ENCODE measurements around the gene EEIG2. TPM values are rescaled to one million over a fixed set of nuclear protein-coding genes. Genes with fewer than 3 reads are reported as not detected.
"Not testable (repeated sequence)": the region's sequence is repeated elsewhere in the genome, so short reads cannot be mapped to it uniquely, and the experiment has no call there.

EEIG2 gene
- total RNA-seq, 1 experiment from 2014 or later, result 14.2 TPM

DNA sequence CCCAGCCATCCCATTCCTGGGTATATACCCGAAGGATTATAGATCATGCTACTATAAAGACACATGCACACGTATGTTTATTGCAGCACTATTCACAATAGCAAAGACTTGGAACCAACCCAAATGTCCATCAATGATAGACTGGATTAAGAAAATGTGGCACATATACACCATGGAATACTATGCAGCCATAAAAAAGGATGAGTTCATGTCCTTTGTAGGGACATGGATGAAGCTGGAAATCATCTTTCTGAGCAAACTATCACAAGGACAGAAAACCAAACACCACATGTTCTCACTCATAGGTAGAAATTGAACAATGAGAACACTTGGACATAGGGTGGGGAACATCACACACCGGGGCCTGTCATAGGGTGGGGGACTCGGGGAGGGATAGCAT is 12.4 kb upstream of the EEIG2 start:
- not testable (repeated sequence) for DNase-seq (ENCODE audit: low read depth)

DNA sequence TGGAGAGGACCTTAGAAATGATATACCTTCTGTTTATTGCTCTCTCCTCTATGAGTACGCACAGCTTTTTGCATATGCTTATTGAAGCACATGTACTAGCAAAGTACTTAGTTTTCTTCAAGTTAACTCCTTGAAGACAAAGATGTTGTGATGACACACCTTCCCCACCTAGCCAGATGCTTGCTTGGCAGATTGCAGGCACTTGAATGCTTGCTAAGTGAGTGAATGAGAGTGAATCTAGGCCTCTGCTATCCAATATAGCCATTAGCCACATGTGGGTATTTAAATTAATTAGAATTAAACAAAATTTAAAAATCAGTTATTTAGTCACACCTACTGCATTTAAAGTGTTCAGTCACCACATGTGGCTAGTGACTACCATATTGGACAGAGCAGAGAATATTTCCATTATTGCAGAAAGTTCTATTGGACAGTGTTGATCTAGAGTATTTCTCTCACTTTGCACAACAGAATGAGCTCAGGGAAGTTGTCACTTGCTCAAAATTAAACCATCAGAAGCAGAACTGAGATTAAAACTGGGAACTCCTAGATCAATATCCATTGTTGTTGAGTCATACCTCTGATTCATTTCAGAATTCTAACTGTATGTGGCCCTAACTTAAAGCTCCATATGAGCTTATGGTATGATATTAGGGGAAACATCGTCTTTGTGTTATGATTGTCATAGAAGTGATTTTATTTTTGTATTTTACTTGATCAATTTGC is 8.6 kb upstream of the EEIG2 start:
- no peak for DNase-seq (ENCODE audit: low read depth)

GRCh38 chr1:108553905-108554304 is 6.0 kb upstream of the EEIG2 start:
- DNase-seq (ENCODE audit: low read depth), result no peak

- no peak for DNase-seq (ENCODE audit: low read depth)
Observed at GRCh38 chr1:108554682-108555427, 5.0 kb upstream of the EEIG2 start.

GRCh38 chr1:108556066-108556465 is 3.8 kb upstream of the EEIG2 start:
- no peak for DNase-seq (ENCODE audit: low read depth)

- DNase-seq (ENCODE audit: low read depth), result no peak
Observed at GRCh38 chr1:108556499-108556898, 3.4 kb upstream of the EEIG2 start.

DNA sequence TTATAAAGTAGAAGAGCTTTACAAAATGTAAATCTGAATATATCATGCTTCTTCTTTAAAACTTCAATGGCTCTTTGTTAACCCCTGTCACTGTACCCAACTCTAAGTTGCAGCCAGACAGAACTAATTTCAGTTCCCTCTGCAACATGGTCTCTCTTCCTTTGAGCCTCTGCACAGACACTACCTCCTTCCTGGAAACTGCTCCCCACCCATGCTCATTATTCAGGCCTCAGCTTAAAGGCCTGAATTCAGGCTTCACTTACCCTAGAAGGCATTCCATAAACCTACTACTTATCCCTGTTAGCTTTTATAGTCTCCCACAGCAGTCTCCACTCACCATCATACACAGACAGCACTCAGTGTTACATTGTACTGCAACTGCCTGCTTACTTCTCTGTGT is 2.6 kb upstream of the EEIG2 start:
- no peak for DNase-seq (ENCODE audit: low read depth)

DNA sequence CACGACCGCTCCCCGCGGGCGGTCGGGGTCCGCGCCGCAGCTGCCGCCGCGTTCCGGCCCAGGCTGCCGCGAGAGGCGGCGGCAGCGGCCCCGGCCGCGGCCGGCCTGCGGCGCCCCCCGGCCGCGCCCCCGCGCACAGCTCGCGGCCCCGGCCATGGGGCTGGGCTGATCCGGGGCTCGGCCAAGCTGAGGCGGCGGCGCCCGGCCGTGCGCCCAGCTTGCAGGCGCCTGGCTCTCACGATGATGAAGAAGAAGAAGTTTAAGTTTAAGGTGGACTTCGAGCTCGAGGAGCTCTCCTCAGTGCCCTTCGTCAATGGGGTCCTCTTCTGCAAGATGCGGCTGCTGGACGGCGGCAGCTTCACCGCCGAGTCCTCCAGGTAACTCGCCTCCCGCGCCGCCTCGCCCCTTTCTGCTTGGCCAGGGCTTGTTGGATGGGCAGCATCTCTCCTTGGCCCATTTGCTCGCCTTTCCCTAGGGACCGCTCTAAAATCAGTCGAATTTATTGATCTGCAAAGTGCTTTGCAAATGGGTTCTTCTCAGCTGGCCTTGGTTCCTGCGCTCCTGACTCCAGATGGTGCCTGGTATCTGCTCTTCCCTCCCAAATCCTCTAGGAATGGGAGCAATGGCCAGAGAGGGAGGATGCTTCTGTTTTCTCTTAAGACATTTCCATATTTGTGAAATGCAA is 431 bp downstream of the EEIG2 start:
- DNase-seq (ENCODE audit: low read depth), result no peak

DNA sequence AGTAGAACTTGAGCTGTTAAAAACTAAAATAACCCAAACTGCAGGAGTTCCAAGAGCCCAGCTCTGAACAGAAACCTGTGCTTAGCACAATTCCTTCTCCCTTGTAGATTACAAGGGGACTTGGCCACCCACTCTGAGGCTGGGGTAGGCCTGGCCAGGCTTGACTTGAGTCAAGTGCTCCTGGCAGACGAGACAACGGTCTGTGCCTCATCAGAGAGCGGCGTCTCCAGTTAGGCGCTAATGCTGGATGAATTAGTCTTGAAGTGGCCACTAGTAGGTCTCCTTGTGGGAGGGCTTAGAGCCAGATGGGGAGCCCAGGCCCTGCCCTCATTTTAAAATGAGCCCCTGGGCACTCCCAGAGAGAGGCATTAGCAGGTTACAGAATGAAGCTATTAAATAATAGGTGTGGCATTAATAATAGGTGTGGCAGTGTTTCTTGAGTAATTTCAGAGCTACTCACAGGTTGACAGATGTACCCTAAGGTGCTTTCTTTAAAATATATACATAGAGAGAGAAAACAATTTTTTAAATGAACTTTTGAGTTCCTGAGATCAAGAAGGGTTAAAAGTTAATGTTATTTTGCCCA is 1.1 kb downstream of the EEIG2 start:
- peak; percentile 69 for DNase-seq (ENCODE audit: low read depth)

DNA sequence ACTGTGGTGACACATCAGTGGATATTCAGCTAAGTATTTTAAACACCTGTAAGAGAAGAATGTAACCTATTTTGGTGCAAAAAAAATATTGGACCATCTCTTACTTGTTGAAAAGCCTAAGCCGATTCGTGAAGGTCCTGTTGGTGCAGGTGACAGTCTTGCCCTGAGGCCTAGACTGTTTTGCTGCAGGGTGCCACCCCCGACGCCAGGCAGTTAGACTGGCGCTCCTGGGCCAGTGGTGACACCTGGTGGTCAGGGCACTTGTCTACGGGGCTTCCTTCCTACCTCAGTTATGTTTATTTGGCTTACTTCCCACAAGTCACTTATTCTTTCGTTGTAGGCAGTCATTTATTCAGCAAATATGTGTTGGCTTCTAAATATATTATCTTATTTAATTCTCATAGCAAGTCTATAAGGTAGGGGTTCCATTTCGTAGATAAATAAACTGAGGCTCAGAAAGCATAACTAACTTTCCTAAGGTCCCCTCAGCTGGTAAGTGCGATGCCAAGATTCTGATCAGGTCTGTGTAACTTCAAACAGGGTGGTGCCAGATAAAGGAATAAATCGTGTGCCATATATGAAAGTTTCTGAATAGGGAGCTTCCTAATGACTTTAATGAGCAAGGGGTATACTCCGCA is 1.9 kb downstream of the EEIG2 start:
- DNase-seq (ENCODE audit: low read depth), result peak; percentile 83

GRCh38 chr1:108563808-108564207 is 3.9 kb downstream of the EEIG2 start:
- DNase-seq (ENCODE audit: low read depth), result no peak

DNA sequence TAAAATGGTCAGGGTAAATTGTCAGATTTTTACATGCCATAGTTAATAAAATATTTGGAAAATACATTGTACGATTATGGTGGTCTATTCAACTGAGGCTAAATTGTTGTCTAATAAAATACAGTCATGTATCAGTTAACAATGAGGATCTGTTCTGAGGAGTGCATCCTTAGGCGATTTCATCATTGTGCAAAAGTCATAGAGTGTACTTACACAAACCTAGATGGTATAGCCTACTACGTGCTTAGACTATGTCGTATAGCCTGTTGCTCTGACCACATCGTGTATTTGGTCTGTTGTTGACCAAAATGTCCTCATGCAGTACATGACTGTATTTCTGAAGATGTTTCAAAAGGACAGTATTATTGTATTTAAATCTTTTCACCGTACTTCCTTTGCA is 5.2 kb downstream of the EEIG2 start:
- DNase-seq (ENCODE audit: low read depth), result no peak

- no peak for DNase-seq (ENCODE audit: low read depth)
Observed at GRCh38 chr1:108565512-108565911, 5.6 kb downstream of the EEIG2 start.

DNA sequence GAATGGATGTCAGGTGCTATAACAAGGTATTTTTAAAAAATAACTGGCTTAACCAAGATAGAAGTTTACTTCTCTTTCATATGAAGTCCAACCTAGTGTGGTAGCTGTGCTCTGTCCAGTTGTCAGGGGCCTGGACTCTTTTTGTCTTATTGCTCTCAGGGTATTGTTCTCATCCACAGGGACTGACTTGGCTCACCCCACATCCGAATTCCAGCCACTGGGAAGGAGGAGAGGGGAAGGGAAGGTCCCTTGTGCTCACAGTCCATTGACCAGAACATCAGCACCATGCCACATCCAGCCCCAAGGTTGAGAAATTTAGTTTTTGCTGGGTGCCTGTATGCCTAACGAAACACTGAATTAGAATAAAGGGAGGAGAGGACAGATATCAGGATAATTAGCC is 8.7 kb downstream of the EEIG2 start:
- no peak for DNase-seq (ENCODE audit: low read depth)

GRCh38 chr1:108569097-108569728 is 9.3 kb downstream of the EEIG2 start:
- no peak for DNase-seq (ENCODE audit: low read depth)

- DNase-seq (ENCODE audit: low read depth), result peak; percentile 40
Observed at GRCh38 chr1:108570128-108570527, 10.2 kb downstream of the EEIG2 start.

DNA sequence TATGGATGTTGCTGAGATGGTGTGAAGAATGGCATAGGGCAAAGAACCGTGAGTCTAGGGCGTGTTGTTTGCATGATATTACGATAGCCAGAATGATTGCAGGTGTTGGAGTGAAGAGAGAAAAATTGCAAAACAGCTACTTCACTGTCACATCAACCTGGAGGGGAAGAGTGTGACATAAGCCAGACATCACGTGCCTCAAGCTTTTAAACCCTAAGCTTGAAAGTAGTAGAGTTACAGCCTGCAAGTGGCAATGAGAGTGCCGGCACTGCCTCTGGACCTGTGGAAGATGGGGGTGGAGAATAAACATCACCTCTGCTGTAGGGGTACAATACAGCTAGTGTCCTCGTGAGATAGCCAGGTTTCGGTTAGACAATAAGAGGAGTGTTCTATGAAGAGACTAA is 11.1 kb downstream of the EEIG2 start:
- DNase-seq (ENCODE audit: low read depth), result no peak

GRCh38 chr1:108572182-108572581 is 12.3 kb downstream of the EEIG2 start:
- DNase-seq (ENCODE audit: low read depth), result no peak

DNA sequence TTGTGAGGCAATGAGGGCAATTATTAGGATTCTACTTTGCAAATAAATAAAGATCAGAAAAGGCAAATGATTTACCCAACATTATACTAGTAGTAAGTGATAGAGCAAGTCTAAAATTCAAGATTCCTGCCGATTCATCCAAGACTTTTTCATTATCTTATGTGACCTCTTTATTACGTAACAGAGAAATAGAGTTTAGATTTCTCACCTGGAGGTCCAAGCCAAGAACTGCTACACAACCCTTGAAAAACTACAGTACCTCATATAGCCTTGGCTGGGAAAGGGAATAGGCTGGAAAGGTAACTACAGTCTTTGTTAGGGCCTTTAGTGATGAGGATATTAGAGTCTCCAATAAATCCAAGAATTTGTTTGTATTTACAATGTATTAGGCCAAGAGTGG is 13.3 kb downstream of the EEIG2 start:
- no peak for DNase-seq (ENCODE audit: low read depth)

DNA sequence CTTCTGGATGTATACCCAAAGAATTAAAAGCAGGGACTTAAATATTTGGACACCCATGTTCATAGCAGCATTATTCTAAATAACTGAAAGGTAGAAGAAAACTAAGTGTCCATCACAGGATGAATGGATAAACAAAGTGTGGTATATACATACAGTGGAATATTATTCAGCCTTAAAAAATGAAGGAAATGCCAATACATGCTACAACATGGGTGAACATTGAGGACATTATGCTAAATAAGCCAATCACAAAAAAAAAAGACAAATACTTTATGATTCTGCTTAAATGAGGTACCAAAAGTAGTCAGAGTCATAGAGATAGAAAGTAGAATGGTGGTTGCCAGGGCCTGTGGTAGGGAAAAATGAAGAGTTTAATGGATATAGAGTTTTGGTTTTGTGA is 14.1 kb downstream of the EEIG2 start:
- no peak for DNase-seq (ENCODE audit: low read depth)

DNA sequence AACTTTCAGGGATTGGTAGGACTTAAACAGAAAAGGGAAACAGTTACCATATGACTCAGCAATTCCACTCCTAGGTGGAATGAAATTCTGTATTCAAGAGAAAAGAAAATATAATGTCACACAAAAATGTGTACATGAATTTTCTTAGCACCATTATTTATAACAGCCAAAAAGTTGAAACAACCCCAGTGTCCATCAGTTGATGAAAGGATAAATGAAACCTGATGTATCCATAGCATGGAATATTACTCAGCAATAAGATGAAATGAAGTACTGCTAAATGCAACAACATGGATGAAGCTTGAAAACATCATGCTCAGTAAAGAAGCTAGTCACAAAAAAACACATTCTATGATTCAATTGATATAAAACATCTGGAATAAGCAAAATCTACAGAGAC is 15.5 kb downstream of the EEIG2 start:
- DNase-seq (ENCODE audit: low read depth), result no peak

Measured in Daoy (cell line).